ENCODE measurements around the gene HNF1A. TPM values are rescaled to one million over a fixed set of nuclear protein-coding genes. Genes with fewer than 3 reads are reported as not detected.

Gene HNF1A
- total and polyA plus RNA-seq, 2 of the 13 experiments (the other 11 are each of a cell fraction or from before 2014, with no cell fraction given) = 13.4 to 34.7 TPM

DNA sequence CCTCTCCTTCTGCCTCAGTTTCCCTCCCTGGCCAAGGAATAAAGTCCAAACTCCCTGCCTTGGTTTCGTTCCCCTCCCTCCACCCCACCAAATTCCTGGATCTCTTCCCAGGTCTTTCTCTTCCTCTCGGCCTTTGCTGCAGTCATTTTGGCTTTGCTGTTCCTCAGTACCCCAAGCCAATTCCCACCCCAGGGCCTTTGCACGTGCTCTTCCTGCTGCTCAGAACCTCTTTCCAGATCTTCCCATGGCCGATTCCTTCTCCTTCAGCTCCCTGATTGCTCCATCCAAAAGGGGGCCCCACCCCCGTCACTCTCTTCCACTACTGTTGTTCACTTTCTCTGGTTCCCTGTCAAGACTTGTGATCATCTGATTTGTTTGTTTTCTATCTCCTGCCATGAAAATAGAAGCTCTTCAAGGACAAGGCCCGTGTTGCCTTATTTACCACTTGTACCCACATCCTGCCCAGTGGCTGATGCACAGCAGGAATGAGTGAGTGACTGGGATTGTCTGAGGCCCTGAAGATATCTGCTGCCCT lies 3.1 kb downstream of the HNF1A start (continued):
- TF ChIP-seq, protein P1, sequence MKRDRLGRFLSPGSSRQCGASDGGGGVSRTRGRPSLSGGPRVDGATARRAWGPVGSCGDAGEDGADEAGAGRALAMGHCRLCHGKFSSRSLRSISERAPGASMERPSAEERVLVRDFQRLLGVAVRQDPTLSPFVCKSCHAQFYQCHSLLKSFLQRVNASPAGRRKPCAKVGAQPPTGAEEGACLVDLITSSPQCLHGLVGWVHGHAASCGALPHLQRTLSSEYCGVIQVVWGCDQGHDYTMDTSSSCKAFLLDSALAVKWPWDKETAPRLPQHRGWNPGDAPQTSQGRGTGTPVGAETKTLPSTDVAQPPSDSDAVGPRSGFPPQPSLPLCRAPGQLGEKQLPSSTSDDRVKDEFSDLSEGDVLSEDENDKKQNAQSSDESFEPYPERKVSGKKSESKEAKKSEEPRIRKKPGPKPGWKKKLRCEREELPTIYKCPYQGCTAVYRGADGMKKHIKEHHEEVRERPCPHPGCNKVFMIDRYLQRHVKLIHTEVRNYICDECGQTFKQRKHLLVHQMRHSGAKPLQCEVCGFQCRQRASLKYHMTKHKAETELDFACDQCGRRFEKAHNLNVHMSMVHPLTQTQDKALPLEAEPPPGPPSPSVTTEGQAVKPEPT (CRISPR knock-in tag; IDR thresholded peaks at IDR 0.05; ENCODE audit: low read depth) = no peak
- TF ChIP-seq, protein P2, sequence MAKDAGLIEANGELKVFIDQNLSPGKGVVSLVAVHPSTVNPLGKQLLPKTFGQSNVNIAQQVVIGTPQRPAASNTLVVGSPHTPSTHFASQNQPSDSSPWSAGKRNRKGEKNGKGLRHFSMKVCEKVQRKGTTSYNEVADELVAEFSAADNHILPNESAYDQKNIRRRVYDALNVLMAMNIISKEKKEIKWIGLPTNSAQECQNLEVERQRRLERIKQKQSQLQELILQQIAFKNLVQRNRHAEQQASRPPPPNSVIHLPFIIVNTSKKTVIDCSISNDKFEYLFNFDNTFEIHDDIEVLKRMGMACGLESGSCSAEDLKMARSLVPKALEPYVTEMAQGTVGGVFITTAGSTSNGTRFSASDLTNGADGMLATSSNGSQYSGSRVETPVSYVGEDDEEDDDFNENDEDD (CRISPR knock-in tag; IDR thresholded peaks at IDR 0.05; ENCODE audit: borderline replicate concordance) = 0 out of 2 replicates have a peak, but pooled peaks have one; percentile 27
- TF ChIP-seq, protein P3, sequence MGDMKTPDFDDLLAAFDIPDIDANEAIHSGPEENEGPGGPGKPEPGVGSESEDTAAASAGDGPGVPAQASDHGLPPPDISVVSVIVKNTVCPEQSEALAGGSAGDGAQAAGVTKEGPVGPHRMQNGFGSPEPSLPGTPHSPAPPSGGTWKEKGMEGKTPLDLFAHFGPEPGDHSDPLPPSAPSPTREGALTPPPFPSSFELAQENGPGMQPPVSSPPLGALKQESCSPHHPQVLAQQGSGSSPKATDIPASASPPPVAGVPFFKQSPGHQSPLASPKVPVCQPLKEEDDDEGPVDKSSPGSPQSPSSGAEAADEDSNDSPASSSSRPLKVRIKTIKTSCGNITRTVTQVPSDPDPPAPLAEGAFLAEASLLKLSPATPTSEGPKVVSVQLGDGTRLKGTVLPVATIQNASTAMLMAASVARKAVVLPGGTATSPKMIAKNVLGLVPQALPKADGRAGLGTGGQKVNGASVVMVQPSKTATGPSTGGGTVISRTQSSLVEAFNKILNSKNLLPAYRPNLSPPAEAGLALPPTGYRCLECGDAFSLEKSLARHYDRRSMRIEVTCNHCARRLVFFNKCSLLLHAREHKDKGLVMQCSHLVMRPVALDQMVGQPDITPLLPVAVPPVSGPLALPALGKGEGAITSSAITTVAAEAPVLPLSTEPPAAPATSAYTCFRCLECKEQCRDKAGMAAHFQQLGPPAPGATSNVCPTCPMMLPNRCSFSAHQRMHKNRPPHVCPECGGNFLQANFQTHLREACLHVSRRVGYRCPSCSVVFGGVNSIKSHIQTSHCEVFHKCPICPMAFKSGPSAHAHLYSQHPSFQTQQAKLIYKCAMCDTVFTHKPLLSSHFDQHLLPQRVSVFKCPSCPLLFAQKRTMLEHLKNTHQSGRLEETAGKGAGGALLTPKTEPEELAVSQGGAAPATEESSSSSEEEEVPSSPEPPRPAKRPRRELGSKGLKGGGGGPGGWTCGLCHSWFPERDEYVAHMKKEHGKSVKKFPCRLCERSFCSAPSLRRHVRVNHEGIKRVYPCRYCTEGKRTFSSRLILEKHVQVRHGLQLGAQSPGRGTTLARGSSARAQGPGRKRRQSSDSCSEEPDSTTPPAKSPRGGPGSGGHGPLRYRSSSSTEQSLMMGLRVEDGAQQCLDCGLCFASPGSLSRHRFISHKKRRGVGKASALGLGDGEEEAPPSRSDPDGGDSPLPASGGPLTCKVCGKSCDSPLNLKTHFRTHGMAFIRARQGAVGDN (CRISPR knock-in tag; IDR thresholded peaks at IDR 0.05) = peak; percentile 43
- TF ChIP-seq ZNF496 (CRISPR knock-in tag; IDR thresholded peaks at IDR 0.05; ENCODE audit: insufficient replicate concordance) = no peak
- TF ChIP-seq RARG (CRISPR knock-in tag; IDR thresholded peaks at IDR 0.05; ENCODE audit: low read depth) = no peak
- TF ChIP-seq ZNF382 (CRISPR knock-in tag; IDR thresholded peaks at IDR 0.05; ENCODE audit: borderline replicate concordance) = no peak
- TF ChIP-seq, protein P4, sequence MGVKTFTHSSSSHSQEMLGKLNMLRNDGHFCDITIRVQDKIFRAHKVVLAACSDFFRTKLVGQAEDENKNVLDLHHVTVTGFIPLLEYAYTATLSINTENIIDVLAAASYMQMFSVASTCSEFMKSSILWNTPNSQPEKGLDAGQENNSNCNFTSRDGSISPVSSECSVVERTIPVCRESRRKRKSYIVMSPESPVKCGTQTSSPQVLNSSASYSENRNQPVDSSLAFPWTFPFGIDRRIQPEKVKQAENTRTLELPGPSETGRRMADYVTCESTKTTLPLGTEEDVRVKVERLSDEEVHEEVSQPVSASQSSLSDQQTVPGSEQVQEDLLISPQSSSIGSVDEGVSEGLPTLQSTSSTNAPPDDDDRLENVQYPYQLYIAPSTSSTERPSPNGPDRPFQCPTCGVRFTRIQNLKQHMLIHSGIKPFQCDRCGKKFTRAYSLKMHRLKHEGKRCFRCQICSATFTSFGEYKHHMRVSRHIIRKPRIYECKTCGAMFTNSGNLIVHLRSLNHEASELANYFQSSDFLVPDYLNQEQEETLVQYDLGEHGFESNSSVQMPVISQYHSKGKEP (CRISPR knock-in tag; IDR thresholded peaks at IDR 0.05) = no peak
- no peak for TF ChIP-seq RAD21 (CRISPR knock-in tag; IDR thresholded peaks at IDR 0.05)
- TF ChIP-seq, protein P5, sequence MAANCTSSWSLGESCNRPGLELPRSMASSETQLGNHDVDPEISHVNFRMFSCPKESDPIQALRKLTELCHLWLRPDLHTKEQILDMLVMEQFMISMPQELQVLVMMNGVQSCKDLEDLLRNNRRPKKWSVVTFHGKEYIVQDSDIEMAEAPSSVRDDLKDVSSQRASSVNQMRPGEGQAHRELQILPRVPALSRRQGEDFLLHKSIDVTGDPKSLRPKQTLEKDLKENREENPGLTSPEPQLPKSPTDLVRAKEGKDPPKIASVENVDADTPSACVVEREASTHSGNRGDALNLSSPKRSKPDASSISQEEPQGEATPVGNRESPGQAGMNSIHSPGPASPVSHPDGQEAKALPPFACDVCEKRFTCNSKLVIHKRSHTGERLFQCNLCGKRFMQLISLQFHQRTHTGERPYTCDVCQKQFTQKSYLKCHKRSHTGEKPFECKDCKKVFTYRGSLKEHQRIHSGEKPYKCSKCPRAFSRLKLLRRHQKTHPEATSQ (CRISPR knock-in tag; IDR thresholded peaks at IDR 0.05; ENCODE audit: borderline replicate concordance) = no peak
- no peak for TF ChIP-seq ZNF850 (CRISPR knock-in tag; conservative IDR thresholded peaks at IDR 0.05)
- no peak for TF ChIP-seq ZNF543 (CRISPR knock-in tag; IDR thresholded peaks at IDR 0.05)
- TF ChIP-seq RXRB (CRISPR knock-in tag; IDR thresholded peaks at IDR 0.05; ENCODE audit: borderline replicate concordance) = peak; percentile 34; the same call in 1 of the 2 replicates
- no peak for TF ChIP-seq GATA4 (IDR thresholded peaks at IDR 0.05; ENCODE audit: borderline replicate concordance, low read depth)
- TF ChIP-seq, protein P6, sequence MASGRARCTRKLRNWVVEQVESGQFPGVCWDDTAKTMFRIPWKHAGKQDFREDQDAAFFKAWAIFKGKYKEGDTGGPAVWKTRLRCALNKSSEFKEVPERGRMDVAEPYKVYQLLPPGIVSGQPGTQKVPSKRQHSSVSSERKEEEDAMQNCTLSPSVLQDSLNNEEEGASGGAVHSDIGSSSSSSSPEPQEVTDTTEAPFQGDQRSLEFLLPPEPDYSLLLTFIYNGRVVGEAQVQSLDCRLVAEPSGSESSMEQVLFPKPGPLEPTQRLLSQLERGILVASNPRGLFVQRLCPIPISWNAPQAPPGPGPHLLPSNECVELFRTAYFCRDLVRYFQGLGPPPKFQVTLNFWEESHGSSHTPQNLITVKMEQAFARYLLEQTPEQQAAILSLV (CRISPR knock-in tag; IDR thresholded peaks at IDR 0.05; ENCODE audit: borderline replicate concordance) = no peak
- TF ChIP-seq, protein P7, sequence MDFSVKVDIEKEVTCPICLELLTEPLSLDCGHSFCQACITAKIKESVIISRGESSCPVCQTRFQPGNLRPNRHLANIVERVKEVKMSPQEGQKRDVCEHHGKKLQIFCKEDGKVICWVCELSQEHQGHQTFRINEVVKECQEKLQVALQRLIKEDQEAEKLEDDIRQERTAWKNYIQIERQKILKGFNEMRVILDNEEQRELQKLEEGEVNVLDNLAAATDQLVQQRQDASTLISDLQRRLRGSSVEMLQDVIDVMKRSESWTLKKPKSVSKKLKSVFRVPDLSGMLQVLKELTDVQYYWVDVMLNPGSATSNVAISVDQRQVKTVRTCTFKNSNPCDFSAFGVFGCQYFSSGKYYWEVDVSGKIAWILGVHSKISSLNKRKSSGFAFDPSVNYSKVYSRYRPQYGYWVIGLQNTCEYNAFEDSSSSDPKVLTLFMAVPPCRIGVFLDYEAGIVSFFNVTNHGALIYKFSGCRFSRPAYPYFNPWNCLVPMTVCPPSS (IDR thresholded peaks at IDR 0.05) = no peak
- TF ChIP-seq HDAC2 (CRISPR knock-in tag; IDR thresholded peaks at IDR 0.05) = peak; percentile 48; the same call in 1 of the 2 replicates

Measured in HepG2 (cell line).